GM23248 (cell line): Measurements from ENCODE around the gene OMP. TPM values are rescaled to one million over a fixed set of nuclear protein-coding genes. Genes with fewer than 3 reads are reported as not detected.

Experiments
- DNase-seq: peaks from one replicate; pipeline ENCODE4 v3.0.0-alpha.2; 2015
- H2AFZ ChIP-seq: fragments of 200-600 bp; sonication (generic); 2 replicates; pipeline ENCODE4 v1.6.1; 2016; ENCODE audit warnings: antibody characterized with exemption
- H3F3A ChIP-seq: fragments of 200-600 bp; sonication (generic); 2 replicates; pipeline ENCODE4 v1.6.1; 2016; ENCODE audit warnings: mild to moderate bottlenecking, antibody characterized with exemption, mixed run types; ENCODE audit not compliant: insufficient read depth
- H3K27ac ChIP-seq: fragments of 200-600 bp; sonication (generic); 2 replicates; pipeline ENCODE4 v1.5.1; 2016; ENCODE audit warnings: mild to moderate bottlenecking
- H3K27me3 ChIP-seq: fragments of 200-600 bp; sonication (generic); replicated peaks from 2 replicates; pipeline ENCODE4 v1.6.1; 2016; ENCODE audit warnings: mild to moderate bottlenecking; ENCODE audit not compliant: insufficient read depth
- H3K36me3 ChIP-seq: fragments of 200-600 bp; sonication (generic); 2 replicates; pipeline ENCODE4 v1.6.1; 2016; ENCODE audit warnings: low read depth, mild to moderate bottlenecking
- H3K4me1 ChIP-seq: fragments of 200-600 bp; sonication (generic); 2 replicates; pipeline ENCODE4 v1.6.1; 2016; ENCODE audit warnings: mild to moderate bottlenecking; ENCODE audit not compliant: insufficient read depth
- H3K4me2 ChIP-seq: fragments of 200-600 bp; sonication (generic); one replicate; pipeline ENCODE4 v1.6.1; 2016; ENCODE audit warnings: mild to moderate bottlenecking; ENCODE audit not compliant: unreplicated experiment
- H3K4me3 ChIP-seq: fragments of 200-600 bp; sonication (generic); 2 replicates; pipeline ENCODE4 v1.5.1; 2016; ENCODE audit warnings: mild to moderate bottlenecking
- H3K79me2 ChIP-seq: fragments of 200-600 bp; sonication (generic); 2 replicates; pipeline ENCODE4 v1.6.1; 2016; ENCODE audit warnings: mild to moderate bottlenecking; ENCODE audit not compliant: insufficient read depth
- H3K9ac ChIP-seq: fragments of 200-600 bp; sonication (generic); 2 replicates; pipeline ENCODE4 v1.6.1; 2016; ENCODE audit warnings: mild to moderate bottlenecking
- H3K9me2 ChIP-seq: fragments of 200-600 bp; sonication (generic); 2 replicates; pipeline ENCODE4 v1.6.1; 2016; ENCODE audit warnings: mixed run types, mild to moderate bottlenecking, moderate library complexity; ENCODE audit not compliant: insufficient read depth
- H3K9me3 ChIP-seq: fragments of 200-600 bp; sonication (generic); one replicate; pipeline ENCODE4 v1.6.1; 2017; ENCODE audit warnings: low read depth
- H4K20me1 ChIP-seq: fragments of 200-600 bp; sonication (generic); 2 replicates; pipeline ENCODE4 v1.6.0; 2016; ENCODE audit not compliant: insufficient read depth
- EZH2 ChIP-seq: fragments of 200-600 bp; sonication (generic); IDR thresholded peaks from 2 replicates; pipeline ENCODE4 v1.6.1; 2018; ENCODE audit warnings: antibody characterized with exemption, mild to moderate bottlenecking; ENCODE audit not compliant: insufficient read depth, poor library complexity, severe bottlenecking
- EZH2phosphoT487 ChIP-seq: fragments of 200-600 bp; sonication (generic); IDR thresholded peaks from 2 replicates; pipeline ENCODE4 v1.6.1; 2018; ENCODE audit warnings: antibody characterized with exemption, moderate library complexity, mild to moderate bottlenecking, low read depth; ENCODE audit not compliant: insufficient read depth
- WGBS, 2 experiments: methylation state at CpG; one replicate each; pipeline ENCODE4 v1.1.6; 2015 to 2017; ENCODE audit warnings: low lambda C conversion rate in 2 of 2, low coverage in 1 of 2; ENCODE audit errors: missing lambda C conversion rate in 2 of 2; 5-methylcytosine and 5-hydroxymethylcytosine counted together
- in situ Hi-C: fragments of 300-500 bp; cut with MboI; formaldehyde crosslinking; loops from 2 replicates; pipeline ENCODE4 v1.15.0; 2020
- polyA plus RNA-seq: library from polyadenylated mRNA; unstranded; fragments of >200 nt; fragmentation: Nextera tagmentation; extraction: Ambion mirVana; gene quantifications from 2 replicates; pipeline ENCODE4 v1.2.1, GENCODE V29; 2016
- total RNA-seq: library from RNA; depleted of rRNA; stranded (reverse); fragments of >200 nt; shearing (Covaris generic); gene quantifications from 2 replicates; pipeline ENCODE4 v1.2.3, GENCODE V29; 2014

Gene OMP
- total and polyA plus RNA-seq, 2 experiments from 2014 or later: not detected

- H3K4me2 ChIP-seq: no peak overlapping the region
- no peak overlapping the region for H3K4me3 ChIP-seq
- H3K4me1 ChIP-seq: no peaks in the 10 kb centered on the region
- TF ChIP-seq EZH2: no peak
- no peak for TF ChIP-seq EZH2phosphoT487
- no peaks in the 10 kb centered on the region for H4K20me1 ChIP-seq
- H3K27ac ChIP-seq: no peak overlapping the region
- no peaks in the 10 kb centered on the region for H3K9me2 ChIP-seq
- H3K36me3 ChIP-seq: no peaks in the 10 kb centered on the region
- no peaks in the 10 kb centered on the region for H3K9me3 ChIP-seq
- 57 to 61% methylated on average over 5 of the region's 5 CpGs for WGBS, 2 experiments
- DNase-seq: no peak
- H3K79me2 ChIP-seq: no peaks in the 10 kb centered on the region
- in situ Hi-C loops: no loop called here
- H3F3A ChIP-seq: no peaks in the 10 kb centered on the region
- no peaks in the 10 kb centered on the region for H3K27me3 ChIP-seq
- no peak overlapping the region for H3K9ac ChIP-seq
- no peak overlapping the region for H2AFZ ChIP-seq
Measured at GRCh38 chr11:77055913-77056312, 46.7 kb upstream of the OMP start.

- Histone ChIP-seq H4K20me1 (no peaks in the 10 kb centered on the region), H3K27me3 (no peaks in the 10 kb centered on the region), H3K9me3 (no peaks in the 10 kb centered on the region), H3K79me2 (no peaks in the 10 kb centered on the region), H3F3A (no peaks in the 10 kb centered on the region), H3K4me2 (no peak overlapping the region), H2AFZ (no peak overlapping the region), H3K9ac (no peak overlapping the region), H3K9me2 (no peaks in the 10 kb centered on the region), H3K4me1 (no peaks in the 10 kb centered on the region), H3K4me3 (no peak overlapping the region), H3K36me3 (no peaks in the 10 kb centered on the region), H3K27ac (no peak overlapping the region)
- in situ Hi-C loops: no loop called here
- TF ChIP-seq EZH2 (no peak), EZH2phosphoT487 (no peak)
- DNase-seq: no peak
- WGBS, 2 experiments: 42 to 57% methylated on average over 3 of the region's 3 CpGs
Measured at GRCh38 chr11:77056814-77057402, 45.7 kb upstream of the OMP start.

- no peaks in the 10 kb centered on the region for H3K4me1 ChIP-seq
- no peaks in the 10 kb centered on the region for H3K27me3 ChIP-seq
- in situ Hi-C loops: no loop called here
- H3K9me2 ChIP-seq: no peaks in the 10 kb centered on the region
- no peak overlapping the region for H3K4me2 ChIP-seq
- H2AFZ ChIP-seq: no peak overlapping the region
- no peak for DNase-seq
- H3K9me3 ChIP-seq: no peaks in the 10 kb centered on the region
- no peaks in the 10 kb centered on the region for H4K20me1 ChIP-seq
- TF ChIP-seq EZH2phosphoT487: no peak
- TF ChIP-seq EZH2: no peak
- no peak overlapping the region for H3K9ac ChIP-seq
- no peak overlapping the region for H3K27ac ChIP-seq
- WGBS, 2 experiments: 47 to 51% methylated on average over 9 of the region's 9 CpGs
- H3F3A ChIP-seq: no peaks in the 10 kb centered on the region
- no peaks in the 10 kb centered on the region for H3K36me3 ChIP-seq
- H3K4me3 ChIP-seq: no peak overlapping the region
- no peaks in the 10 kb centered on the region for H3K79me2 ChIP-seq
Measured at GRCh38 chr11:77057938-77058474, 44.6 kb upstream of the OMP start.

- Histone ChIP-seq H3K79me2 (no peaks in the 10 kb centered on the region), H3K36me3 (no peaks in the 10 kb centered on the region), H3K9me2 (no peaks in the 10 kb centered on the region), H3K27ac (no peak overlapping the region), H3K4me1 (no peaks in the 10 kb centered on the region), H4K20me1 (no peaks in the 10 kb centered on the region), H3K9ac (no peak overlapping the region), H2AFZ (no peak overlapping the region), H3K27me3 (no peaks in the 10 kb centered on the region), H3F3A (no peaks in the 10 kb centered on the region), H3K4me3 (no peak overlapping the region), H3K4me2 (no peak overlapping the region), H3K9me3 (no peaks in the 10 kb centered on the region)
- in situ Hi-C loops: no loop called here
- 55 to 63% methylated on average over 2 of the region's 2 CpGs for WGBS, 2 experiments
- no peak for TF ChIP-seq EZH2
- no peak for TF ChIP-seq EZH2phosphoT487
- DNase-seq: no peak
Measured at GRCh38 chr11:77058900-77059299, 43.7 kb upstream of the OMP start.
